ENCODE results near the gene WNT10A. TPM values are rescaled to one million over a fixed set of nuclear protein-coding genes. Genes with fewer than 3 reads are reported as not detected.

Gene WNT10A
- total RNA-seq, 4 donors from 2014 or later = 0.15 to 0.97 TPM; not detected in 2

GRCh38 chr2:218893349-218894150 lies 12.9 kb downstream of the WNT10A start:
- Histone ChIP-seq H3K27me3 (peaks cover 8 to 28% of the 10 kb centered on the region in 2 donors), H3K4me1 (peaks cover 0 to 26% of the 10 kb centered on the region in 2 donors), H3K9me3 (no peaks in the 10 kb centered on the region), H3K36me3 (no peaks in the 10 kb centered on the region), H3K4me3 (no peak overlapping the region), H3K27ac (no peak overlapping the region)
- intact Hi-C loops (cut with DNase I; ENCODE audit: low total_unique reads) = no loop called here
- TF ChIP-seq POLR2A (IDR thresholded peaks at IDR 0.05) = no peak
- no peak for DNase-seq

DNA sequence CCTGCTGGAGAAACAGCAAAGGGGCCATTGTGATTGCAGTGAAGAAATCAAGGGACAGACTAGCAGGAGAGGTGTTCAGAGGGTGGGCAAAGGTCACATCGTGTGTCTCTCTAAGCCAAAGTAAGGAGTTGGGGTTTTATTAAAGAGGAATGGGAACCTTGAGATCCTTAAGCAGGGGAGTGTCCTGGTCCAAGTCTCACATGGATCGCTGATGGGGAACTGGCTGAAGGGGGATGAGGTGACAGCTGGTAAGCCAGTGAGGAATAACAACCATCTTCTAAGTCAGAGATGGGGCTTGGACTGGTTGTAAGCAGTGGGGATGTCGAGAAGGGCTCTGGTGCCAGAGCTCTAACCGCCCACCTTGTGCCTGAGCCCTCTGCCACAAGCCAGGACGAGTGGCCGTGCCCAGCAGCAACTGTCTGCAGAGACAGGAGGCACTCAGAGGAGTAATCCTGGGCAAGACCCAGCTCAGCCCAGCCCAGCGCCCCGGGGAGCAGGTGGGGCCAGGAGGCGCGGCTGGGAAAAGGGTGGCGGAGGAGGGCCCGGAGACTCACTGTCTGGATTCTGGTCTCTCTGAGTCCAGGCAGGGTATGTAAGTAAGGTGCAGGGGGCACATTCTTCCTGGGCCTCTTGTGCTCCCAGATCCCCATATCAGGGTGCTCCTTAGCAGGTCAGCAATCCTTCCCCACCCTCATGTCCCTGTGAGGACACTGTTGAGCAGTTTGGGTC lies 13.7 kb downstream of the WNT10A start:
- intact Hi-C loops (cut with DNase I; ENCODE audit: low total_unique reads) = no loop called here
- no peaks in the 10 kb centered on the region for H3K9me3 ChIP-seq
- no peak overlapping the region for H3K4me3 ChIP-seq
- no peak overlapping the region for H3K27ac ChIP-seq
- no peak for DNase-seq
- H3K36me3 ChIP-seq = no peaks in the 10 kb centered on the region
- peaks cover 0 to 26% of the 10 kb centered on the region in 2 donors for H3K4me1 ChIP-seq
- peaks cover 8 to 35% of the 10 kb centered on the region in 2 donors for H3K27me3 ChIP-seq
- no peak for TF ChIP-seq POLR2A (IDR thresholded peaks at IDR 0.05)
- TF ChIP-seq, protein P1, sequence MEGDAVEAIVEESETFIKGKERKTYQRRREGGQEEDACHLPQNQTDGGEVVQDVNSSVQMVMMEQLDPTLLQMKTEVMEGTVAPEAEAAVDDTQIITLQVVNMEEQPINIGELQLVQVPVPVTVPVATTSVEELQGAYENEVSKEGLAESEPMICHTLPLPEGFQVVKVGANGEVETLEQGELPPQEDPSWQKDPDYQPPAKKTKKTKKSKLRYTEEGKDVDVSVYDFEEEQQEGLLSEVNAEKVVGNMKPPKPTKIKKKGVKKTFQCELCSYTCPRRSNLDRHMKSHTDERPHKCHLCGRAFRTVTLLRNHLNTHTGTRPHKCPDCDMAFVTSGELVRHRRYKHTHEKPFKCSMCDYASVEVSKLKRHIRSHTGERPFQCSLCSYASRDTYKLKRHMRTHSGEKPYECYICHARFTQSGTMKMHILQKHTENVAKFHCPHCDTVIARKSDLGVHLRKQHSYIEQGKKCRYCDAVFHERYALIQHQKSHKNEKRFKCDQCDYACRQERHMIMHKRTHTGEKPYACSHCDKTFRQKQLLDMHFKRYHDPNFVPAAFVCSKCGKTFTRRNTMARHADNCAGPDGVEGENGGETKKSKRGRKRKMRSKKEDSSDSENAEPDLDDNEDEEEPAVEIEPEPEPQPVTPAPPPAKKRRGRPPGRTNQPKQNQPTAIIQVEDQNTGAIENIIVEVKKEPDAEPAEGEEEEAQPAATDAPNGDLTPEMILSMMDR (IDR thresholded peaks at IDR 0.05) = no peak

- Histone ChIP-seq H3K4me3 (no peak overlapping the region), H3K9me3 (no peaks in the 10 kb centered on the region), H3K36me3 (no peaks in the 10 kb centered on the region), H3K27me3 (peaks cover 8 to 40% of the 10 kb centered on the region in 2 donors), H3K4me1 (peaks cover 0 to 26% of the 10 kb centered on the region in 2 donors), H3K27ac (no peak overlapping the region)
- intact Hi-C loops (cut with DNase I; ENCODE audit: low total_unique reads) = no loop called here
- DNase-seq = no peak
- TF ChIP-seq, protein P1 (IDR thresholded peaks at IDR 0.05) = no peak
- TF ChIP-seq POLR2A (IDR thresholded peaks at IDR 0.05) = no peak
These were observed 14.2 kb downstream of the WNT10A start for GRCh38 chr2:218894880-218895157.

DNA sequence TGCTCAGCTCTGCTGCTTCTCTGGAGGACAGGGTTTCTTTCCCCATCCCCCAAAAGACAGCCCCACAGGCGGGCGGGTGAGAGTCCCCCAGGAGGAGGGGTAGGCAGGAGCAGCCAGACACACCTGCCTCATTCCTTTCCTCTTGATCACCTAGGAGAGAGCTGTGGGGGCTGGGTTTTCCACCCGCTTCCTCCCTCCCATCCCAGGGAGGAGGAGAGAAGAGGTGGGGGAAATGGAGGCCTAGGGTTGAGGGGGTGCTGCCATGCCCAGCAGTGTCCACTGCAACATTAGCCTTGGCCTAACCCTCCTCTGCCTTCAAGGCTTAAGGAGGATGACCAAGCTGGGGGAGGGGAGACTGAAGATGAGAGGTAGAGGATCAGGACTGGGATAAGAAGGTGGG lies 14.7 kb downstream of the WNT10A start:
- Histone ChIP-seq H3K4me3 (no peak overlapping the region), H3K36me3 (no peaks in the 10 kb centered on the region), H3K27me3 (peaks cover 8 to 42% of the 10 kb centered on the region in 2 donors), H3K4me1 (peaks cover 0 to 26% of the 10 kb centered on the region in 2 donors), H3K27ac (no peak overlapping the region), H3K9me3 (no peaks in the 10 kb centered on the region)
- no peak for TF ChIP-seq POLR2A (IDR thresholded peaks at IDR 0.05)
- TF ChIP-seq, protein P1 (IDR thresholded peaks at IDR 0.05) = no peak
- DNase-seq = no peak
- intact Hi-C loops (cut with DNase I; ENCODE audit: low total_unique reads) = no loop called here

DNA sequence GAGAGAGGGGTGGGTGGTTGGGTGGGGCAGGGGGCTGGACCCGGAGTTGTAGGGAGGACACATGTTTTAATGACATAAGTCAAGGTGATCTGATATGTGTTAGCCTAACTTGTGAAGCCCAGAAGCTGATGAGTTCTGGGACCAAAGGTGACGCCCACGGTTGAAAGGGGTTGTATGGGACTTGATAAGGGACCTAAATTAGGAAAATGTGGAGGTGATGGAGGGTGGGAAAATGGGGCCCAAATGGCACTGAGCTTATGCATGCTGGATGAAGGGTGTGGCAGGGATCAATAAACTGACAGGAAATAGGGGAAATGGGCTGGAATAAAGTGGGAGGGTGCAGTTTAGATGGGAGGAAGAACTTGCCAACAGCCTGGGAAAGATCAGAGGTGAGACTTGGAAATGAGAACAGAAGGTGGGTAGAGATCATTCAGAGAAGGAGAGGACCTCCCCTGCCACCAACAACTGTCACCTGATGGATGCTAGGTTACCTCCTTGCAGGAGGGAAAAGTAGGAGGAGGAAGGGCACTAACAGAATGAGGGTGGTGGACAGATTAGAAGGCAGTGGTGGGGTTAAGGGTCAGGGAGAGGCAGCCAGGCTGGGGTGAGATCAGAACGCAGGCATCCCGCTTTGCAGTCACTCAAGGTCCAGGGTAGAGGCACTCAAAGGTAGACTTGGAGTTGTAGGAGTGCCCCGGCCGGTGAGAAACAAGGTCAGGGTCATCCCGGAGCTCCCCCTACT lies 15.3 kb downstream of the WNT10A start:
- DNase-seq = no peak
- intact Hi-C loops (cut with DNase I; ENCODE audit: low total_unique reads) = no loop called here
- H3K36me3 ChIP-seq = no peaks in the 10 kb centered on the region
- H3K27me3 ChIP-seq = peaks cover 8 to 48% of the 10 kb centered on the region in 2 donors
- TF ChIP-seq POLR2A (IDR thresholded peaks at IDR 0.05) = no peak
- TF ChIP-seq, protein P1 (IDR thresholded peaks at IDR 0.05) = no peak
- no peaks in the 10 kb centered on the region for H3K9me3 ChIP-seq
- peaks cover 0 to 26% of the 10 kb centered on the region in 2 donors for H3K4me1 ChIP-seq
- H3K27ac ChIP-seq = no peak overlapping the region
- H3K4me3 ChIP-seq = no peak overlapping the region
